GM12873 (cell line): ENCODE data around the gene ZCCHC2.

Experiments
- CTCF ChIP-seq: IDR thresholded peaks from 2 replicates; pipeline ENCODE4 v1.5.1; 2012; ENCODE audit warnings: low read depth, mild to moderate bottlenecking, moderate library complexity, low read length, control low read depth; ENCODE audit not compliant: insufficient read depth; ENCODE audit errors: missing control alignments

ZCCHC2 gene

GRCh38 chr18:62522178-62522503 is 684 bp upstream of the ZCCHC2 start:
- TF ChIP-seq CTCF, result no peak

GRCh38 chr18:62523255-62523588 is 397 bp downstream of the ZCCHC2 start:
- TF ChIP-seq CTCF, result no peak

GRCh38 chr18:62523631-62524439 is 1.0 kb downstream of the ZCCHC2 start:
- no peak for TF ChIP-seq CTCF

- no peak for TF ChIP-seq CTCF
These were observed 1.8 kb downstream of the ZCCHC2 start for GRCh38 chr18:62524440-62525200.

GRCh38 chr18:62525608-62526007 is 2.8 kb downstream of the ZCCHC2 start:
- TF ChIP-seq CTCF, result no peak

- no peak for TF ChIP-seq CTCF
These were observed 3.5 kb downstream of the ZCCHC2 start for GRCh38 chr18:62526098-62527025.

GRCh38 chr18:62529597-62529996 is 6.8 kb downstream of the ZCCHC2 start:
- TF ChIP-seq CTCF, result no peak
